GM23338 (cell line): Measurements from ENCODE around the gene COL6A3. TPM values are rescaled to one million over a fixed set of nuclear protein-coding genes. Genes with fewer than 3 reads are reported as not detected.

Experiments
- ATAC-seq: fragments of 200-7000 bp; cut with Tn5 transposase; 3 replicates; pipeline ENCODE4 v1.9.1; 2020
- DNase-seq: peaks from one replicate; pipeline ENCODE4 v3.0.0-alpha.2; 2015; ENCODE audit warnings: low spot score
- H2AFZ ChIP-seq: fragments of 200-600 bp; sonication (generic); 2 replicates; pipeline ENCODE4 v1.8.0; 2016; ENCODE audit warnings: antibody characterized with exemption, mild to moderate bottlenecking, moderate library complexity
- H3F3A ChIP-seq: fragments of 200-600 bp; sonication (generic); replicated peaks from 2 replicates; pipeline ENCODE4 v1.8.0; 2017; ENCODE audit warnings: antibody characterized with exemption, mixed run types, low read depth
- H3K27ac ChIP-seq: fragments of 200-600 bp; sonication (generic); 2 replicates; pipeline ENCODE4 v1.6.1; 2016; ENCODE audit warnings: low read depth
- H3K27me3 ChIP-seq: fragments of 200-600 bp; sonication (generic); 2 replicates; pipeline ENCODE4 v1.8.0; 2016; ENCODE audit warnings: mild to moderate bottlenecking, mixed run types, moderate library complexity; ENCODE audit not compliant: insufficient read depth
- H3K36me3 ChIP-seq: fragments of 200-600 bp; sonication (generic); 2 replicates; pipeline ENCODE4 v1.8.0; 2016; ENCODE audit warnings: mild to moderate bottlenecking; ENCODE audit not compliant: insufficient read depth
- H3K4me1 ChIP-seq: fragments of 200-600 bp; sonication (generic); 2 replicates; pipeline ENCODE4 v1.8.0; 2016; ENCODE audit warnings: mild to moderate bottlenecking, moderate library complexity; ENCODE audit not compliant: insufficient read depth
- H3K4me2 ChIP-seq: fragments of 200-600 bp; sonication (generic); 2 replicates; pipeline ENCODE4 v1.7.1; 2017; ENCODE audit warnings: mixed run types
- H3K4me3 ChIP-seq: fragments of 200-600 bp; sonication (generic); 2 replicates; pipeline ENCODE4 v1.6.1; 2016; ENCODE audit warnings: mixed run types
- H3K79me2 ChIP-seq: fragments of 200-600 bp; sonication (generic); replicated peaks from 2 replicates; pipeline ENCODE4 v1.8.0; 2017; ENCODE audit warnings: mild to moderate bottlenecking; ENCODE audit not compliant: insufficient read depth
- H3K9me2 ChIP-seq: fragments of 200-600 bp; sonication (generic); 2 replicates; pipeline ENCODE4 v1.8.0; 2017; ENCODE audit not compliant: insufficient read depth
- H4K20me1 ChIP-seq: fragments of 200-600 bp; sonication (generic); replicated peaks from 2 replicates; pipeline ENCODE4 v1.8.0; 2017; ENCODE audit warnings: mild to moderate bottlenecking; ENCODE audit not compliant: insufficient read depth
- H3K27ac Mint-ChIP-seq: 2 replicates; pipeline ENCODE4 v1.8.0; 2020; ENCODE audit warnings: inconsistent platforms, mild to moderate bottlenecking, moderate library complexity, mixed read lengths
- H3K27me3 Mint-ChIP-seq: 3 replicates; pipeline ENCODE4 v1.8.0; 2022; ENCODE audit warnings: low read depth, mild to moderate bottlenecking, moderate library complexity, mixed read lengths, inconsistent platforms; ENCODE audit not compliant: insufficient read depth, poor library complexity
- H3K36me3 Mint-ChIP-seq: 3 replicates; pipeline ENCODE4 v1.8.0; 2021; ENCODE audit warnings: low read depth, mild to moderate bottlenecking, inconsistent platforms, moderate library complexity, mixed read lengths
- H3K4me1 Mint-ChIP-seq: 3 replicates; pipeline ENCODE4 v1.8.0; 2020; ENCODE audit warnings: mild to moderate bottlenecking, inconsistent platforms, mixed read lengths
- H3K4me3 Mint-ChIP-seq: 3 replicates; pipeline ENCODE4 v1.8.0; 2021; ENCODE audit warnings: moderate library complexity, mild to moderate bottlenecking, inconsistent platforms, mixed read lengths
- H3K9me3 Mint-ChIP-seq: 3 replicates; pipeline ENCODE4 v1.8.0; 2020; ENCODE audit warnings: moderate library complexity, mild to moderate bottlenecking, inconsistent platforms, mixed read lengths
- EZH2 ChIP-seq: fragments of 200-600 bp; sonication (generic); IDR thresholded peaks from one replicate; pipeline ENCODE4 v1.8.0; 2017; ENCODE audit warnings: antibody characterized with exemption, mild to moderate bottlenecking, low read depth; ENCODE audit not compliant: unreplicated experiment
- JUNB ChIP-seq: IDR thresholded peaks from one replicate; pipeline ENCODE4 v1.6.1; 2016; ENCODE audit warnings: antibody characterized with exemption; ENCODE audit not compliant: unreplicated experiment
- NANOG ChIP-seq: IDR thresholded peaks from 2 replicates; pipeline ENCODE4 v1.6.1; 2016; ENCODE audit warnings: antibody characterized with exemption, borderline replicate concordance
- POLR2AphosphoS5 ChIP-seq: IDR thresholded peaks from 2 replicates; pipeline ENCODE4 v1.6.1; 2016; ENCODE audit warnings: antibody characterized with exemption, low read depth
- STAT1 ChIP-seq: IDR thresholded peaks from one replicate; pipeline ENCODE4 v1.6.1; 2016; ENCODE audit warnings: antibody characterized with exemption; ENCODE audit not compliant: unreplicated experiment
- ZNF331 ChIP-seq: fragments of 250-450 bp; sonication (Bioruptor Pico); IDR thresholded peaks from 2 replicates; pipeline ENCODE4 v1.5.0; 2020; ENCODE audit warnings: low read depth, mild to moderate bottlenecking, moderate library complexity
- ZNF462 ChIP-seq: fragments of 250-450 bp; sonication (Bioruptor Pico); IDR thresholded peaks from 2 replicates; pipeline ENCODE4 v1.5.0; 2020; ENCODE audit warnings: mild to moderate bottlenecking, moderate library complexity
- polyA plus RNA-seq: library from polyadenylated mRNA; unstranded; fragments of >200 nt; fragmentation: Nextera tagmentation; extraction: Ambion mirVana; gene quantifications from 2 replicates; pipeline ENCODE4 v1.2.1, GENCODE V29; 2016
- total RNA-seq: library from RNA; depleted of rRNA; stranded (reverse); fragments of >200 nt; shearing (Covaris generic); gene quantifications from 2 replicates; pipeline ENCODE4 v1.2.3, GENCODE V29; 2014

COL6A3 gene
- total and polyA plus RNA-seq, 2 experiments from 2014 or later, result 1.2 to 7.3 TPM

- TF ChIP-seq ZNF462 (CRISPR knock-in tag) (no peak), NANOG (no peak), EZH2 (no peak)
These were observed 1.3 kb downstream of the COL6A3 start (continued) for GRCh38 chr2:237412646-237412987.

- Mint-ChIP-seq H3K9me3 (no peaks in the 10 kb centered on the region), H3K27me3 (peaks cover 7% of the 10 kb centered on the region), H3K4me1 (peaks cover 27% of the 10 kb centered on the region), H3K4me3 (no peak overlapping the region), H3K27ac (no peak overlapping the region), H3K36me3 (no peaks in the 10 kb centered on the region)
- Histone ChIP-seq H3K4me1 (peaks cover 14% of the 10 kb centered on the region; the same call in 1 of the 2 replicates), H3K27me3 (no peaks in the 10 kb centered on the region), H2AFZ (peak overlapping the region; percentile 74), H3K4me3 (no peak overlapping the region), H3K9me2 (no peaks in the 10 kb centered on the region), H3K27ac (no peak overlapping the region), H4K20me1 (no peaks in the 10 kb centered on the region), H3F3A (no peaks in the 10 kb centered on the region), H3K79me2 (no peaks in the 10 kb centered on the region), H3K4me2 (no peak overlapping the region), H3K36me3 (no peaks in the 10 kb centered on the region)
- peak; percentile 21; the same call in 2 of the 3 replicates for ATAC-seq
- DNase-seq, result peak; percentile 12
- TF ChIP-seq ZNF462 (CRISPR knock-in tag) (no peak), NANOG (no peak), STAT1 (no peak), ZNF331 (CRISPR knock-in tag) (no peak), POLR2AphosphoS5 (no peak), EZH2 (no peak), JUNB (no peak)
These were observed 2.1 kb downstream of the COL6A3 start for GRCh38 chr2:237411683-237412423.
